ENCODE data around the gene MARS1. TPM values are rescaled to one million over a fixed set of nuclear protein-coding genes. Genes with fewer than 3 reads are reported as not detected.

The MARS1 gene
- total RNA-seq, 2 experiments from 2014 or later, result 203 to 204 TPM

- Histone ChIP-seq H3K4me1 (ENCODE audit: insufficient read depth, low read length) (peaks cover 3% of the 10 kb centered on the region), H3K9me3 (ENCODE audit: control insufficient read depth in 1 of 2, insufficient read depth in 1 of 2, low read length in 2 of 2) (no peaks in the 10 kb centered on the region), H3K27ac (ENCODE audit: low read depth in 1 of 2, low read length in 2 of 2) (no peak overlapping the region), H3K4me3 (ENCODE audit: low read length) (no peak overlapping the region), H3K36me3 (ENCODE audit: insufficient read depth, low read length) (no peaks in the 10 kb centered on the region), H3K27me3 (ENCODE audit: control insufficient read depth in 1 of 2, insufficient read depth in 2 of 2, low read length in 2 of 2) (peaks cover 0 to 4% of the 10 kb centered on the region in 2 experiments)
- CTCF ChIA-PET, result no interaction called here
- Mint-ChIP-seq H3K36me3 (ENCODE audit: low read depth) (no peaks in the 10 kb centered on the region), H3K27ac (no peak overlapping the region), H3K4me1 (ENCODE audit: low read depth) (no peaks in the 10 kb centered on the region), H3K4me3 (no peak overlapping the region), H3K9me3 (no peaks in the 10 kb centered on the region), H3K27me3 (no peaks in the 10 kb centered on the region)
- intact Hi-C loops (cut with DNase I, micrococcal nuclease), result loop anchor here (5.0 to 10.0 kb wide), 2 partner anchors 138 to 185 kb away; no protein-coding TSS in a partner anchor
- no peak for TF ChIP-seq CTCF (IDR thresholded peaks at IDR 0.05)
- ATAC-seq (ENCODE audit: poor library complexity), result no peak
- no peak for DNase-seq
- POLR2A ChIA-PET, result no interaction called here
Measured at GRCh38 chr12:57450057-57450456, 37.8 kb upstream of the MARS1 start.

DNA sequence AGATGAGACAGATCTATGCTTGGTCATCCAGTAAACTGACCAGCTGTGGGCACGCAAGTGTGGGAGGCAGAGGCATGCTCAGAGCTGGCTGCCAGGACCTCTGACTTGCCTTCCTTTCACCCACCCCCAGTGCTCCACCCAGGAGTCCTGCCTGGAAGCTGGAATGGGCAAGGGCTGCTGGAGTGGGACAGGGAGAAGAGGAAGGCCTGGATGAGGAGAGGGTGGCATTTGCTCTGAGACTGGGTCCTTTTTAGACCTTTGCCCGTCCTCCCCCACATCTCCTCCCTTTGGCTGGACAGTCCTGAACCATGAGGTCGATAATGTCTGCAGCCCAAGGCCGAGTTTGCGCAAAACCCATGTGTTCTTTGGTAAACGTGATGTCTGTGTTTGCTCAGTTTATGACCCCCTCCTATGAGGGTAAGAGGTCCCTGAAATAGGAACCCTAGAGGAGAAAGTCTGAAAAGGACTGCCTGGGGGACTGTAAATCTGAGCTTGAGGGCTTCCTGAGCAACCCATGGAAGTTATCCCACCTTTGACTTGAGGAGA is 36.6 kb upstream of the MARS1 start:
- no peaks in the 10 kb centered on the region for H3K36me3 Mint-ChIP-seq (ENCODE audit: low read depth)
- DNase-seq, result no peak
- Histone ChIP-seq H3K9me3 (ENCODE audit: control insufficient read depth in 1 of 2, insufficient read depth in 1 of 2, low read length in 2 of 2) (no peaks in the 10 kb centered on the region), H3K36me3 (ENCODE audit: insufficient read depth, low read length) (no peaks in the 10 kb centered on the region), H3K27ac (ENCODE audit: low read depth in 1 of 2, low read length in 2 of 2) (no peak overlapping the region), H3K27me3 (ENCODE audit: control insufficient read depth in 1 of 2, insufficient read depth in 2 of 2, low read length in 2 of 2) (peaks cover 0 to 4% of the 10 kb centered on the region in 2 experiments), H3K4me1 (ENCODE audit: insufficient read depth, low read length) (peaks cover 9% of the 10 kb centered on the region), H3K4me3 (ENCODE audit: low read length) (no peak overlapping the region)
- H3K9me3 Mint-ChIP-seq, result no peaks in the 10 kb centered on the region
- ChIA-PET POLR2A (no interaction called here), CTCF (interaction anchor here (1.6 kb wide), 1 partner anchor 25 kb away, joined by 5 read pairs; no protein-coding TSS in a partner anchor)
- peaks cover 5% of the 10 kb centered on the region for H3K4me1 Mint-ChIP-seq (ENCODE audit: low read depth)
- no peaks in the 10 kb centered on the region for H3K27me3 Mint-ChIP-seq
- no peak overlapping the region for H3K4me3 Mint-ChIP-seq
- ATAC-seq (ENCODE audit: poor library complexity), result no peak
- no peak overlapping the region for H3K27ac Mint-ChIP-seq
- intact Hi-C loops (cut with DNase I, micrococcal nuclease), result loop anchor here (5.0 to 10.0 kb wide), 2 partner anchors 139 to 187 kb away; no protein-coding TSS in a partner anchor
- no peak for TF ChIP-seq CTCF (IDR thresholded peaks at IDR 0.05)

DNA sequence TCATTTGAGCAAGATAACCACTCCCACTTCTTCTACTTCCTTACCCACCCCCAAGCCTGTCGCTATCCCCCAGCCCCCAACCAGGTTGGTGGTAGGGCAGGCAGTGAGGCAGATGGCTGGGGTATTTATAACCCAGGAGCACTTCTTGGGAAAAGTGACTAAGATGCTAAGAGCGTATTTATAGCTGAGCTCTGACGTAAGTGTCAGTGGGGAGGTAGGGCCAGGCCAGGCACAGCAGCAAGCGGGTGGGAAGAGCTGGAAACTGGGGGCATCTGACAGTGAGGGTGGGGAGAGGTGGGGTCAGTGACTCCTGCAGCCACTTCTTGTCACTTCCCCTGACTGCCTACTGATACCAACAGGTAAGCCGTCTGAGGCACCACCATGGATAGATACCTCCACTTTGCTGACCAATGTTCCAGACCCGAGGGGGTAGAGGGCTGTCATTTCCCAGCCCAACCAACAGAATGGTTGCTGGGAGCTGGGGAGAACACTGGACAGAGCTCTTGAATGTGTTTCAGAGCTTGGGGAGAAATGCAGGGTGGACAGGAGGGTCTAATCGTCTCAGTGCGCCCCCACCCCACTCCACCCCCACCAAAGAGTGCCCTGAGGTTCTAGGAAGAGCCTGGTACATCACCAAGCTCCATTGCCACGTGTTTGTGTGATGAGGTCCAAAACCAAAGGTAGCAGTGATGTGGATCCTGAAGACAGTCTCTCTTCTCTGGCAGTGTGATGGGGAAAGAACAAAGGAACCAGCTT is 35.5 kb upstream of the MARS1 start:
- no peak overlapping the region for H3K4me3 ChIP-seq (ENCODE audit: low read length)
- Mint-ChIP-seq H3K4me3 (no peak overlapping the region), H3K9me3 (no peaks in the 10 kb centered on the region), H3K36me3 (ENCODE audit: low read depth) (no peaks in the 10 kb centered on the region), H3K4me1 (ENCODE audit: low read depth) (peaks cover 5% of the 10 kb centered on the region), H3K27me3 (no peaks in the 10 kb centered on the region), H3K27ac (no peak overlapping the region)
- no peaks in the 10 kb centered on the region for H3K36me3 ChIP-seq (ENCODE audit: insufficient read depth, low read length)
- peaks cover 0 to 4% of the 10 kb centered on the region in 2 experiments for H3K27me3 ChIP-seq (ENCODE audit: control insufficient read depth in 1 of 2, insufficient read depth in 2 of 2, low read length in 2 of 2)
- ChIA-PET POLR2A (interaction anchor here (0.9 to 1.7 kb wide), 2 partner anchors 10 to 22 kb away, joined by 3 to 7 read pairs; no protein-coding TSS in a partner anchor), CTCF (interaction anchor here (0.5 to 1.6 kb wide), 9 partner anchors 8 to 258 kb away, joined by 3 to 5 read pairs (median 4); no protein-coding TSS in a partner anchor)
- DNase-seq (no peak), ATAC-seq (ENCODE audit: poor library complexity) (no peak)
- TF ChIP-seq CTCF (IDR thresholded peaks at IDR 0.05), result no peak
- H3K4me1 ChIP-seq (ENCODE audit: insufficient read depth, low read length), result peaks cover 10% of the 10 kb centered on the region
- H3K9me3 ChIP-seq (ENCODE audit: control insufficient read depth in 1 of 2, insufficient read depth in 1 of 2, low read length in 2 of 2), result no peaks in the 10 kb centered on the region
- H3K27ac ChIP-seq (ENCODE audit: low read depth in 1 of 2, low read length in 2 of 2), result no peak overlapping the region
- intact Hi-C loops (cut with DNase I, micrococcal nuclease), result loop anchor here (5.0 to 10.0 kb wide), 2 partner anchors 140 to 188 kb away; no protein-coding TSS in a partner anchor
